Measurements from ENCODE around the gene MBLAC1.
A peak's percentile ranks its signal among the peaks of the same experiment; 100 is the strongest.

The MBLAC1 gene

GRCh38 chr7:100176096-100177044 is 49.6 kb downstream of the MBLAC1 start:
- H3K9me3 ChIP-seq (ENCODE audit: control insufficient read depth, insufficient read depth, low read depth, low read length) = no peaks in the 10 kb centered on the region
- peaks cover 20% of the 10 kb centered on the region for H3K27me3 ChIP-seq (ENCODE audit: control insufficient read depth, insufficient read depth, low read length)
- H3K9ac ChIP-seq (ENCODE audit: low read length) = no peak overlapping the region
- no peak overlapping the region for H3K27ac ChIP-seq (ENCODE audit: low read depth, low read length)
- peaks cover 25% of the 10 kb centered on the region; the same call in 1 of the 2 replicates for H3K36me3 ChIP-seq (ENCODE audit: control insufficient read depth, insufficient read depth, low read length)
- H3K4me1 ChIP-seq (ENCODE audit: control insufficient read depth, insufficient read depth, low read length) = peaks cover 7% of the 10 kb centered on the region
- H3K4me3 ChIP-seq (ENCODE audit: low read depth, low read length) = peak overlapping the region; percentile 79

GRCh38 chr7:100177045-100178001 is 50.6 kb downstream of the MBLAC1 start, which contains the start of the genes GPC2 and STAG3:
GPC2 (minus strand) TSS chr7:100177381; CDS start chr7:100177199, 182 bp downstream.
STAG3 (plus strand) TSS chr7:100177918; CDS start chr7:100180557, 2,639 bp downstream.
- Histone ChIP-seq H3K4me3 (ENCODE audit: low read depth, low read length) (peak within 1 kb of the TSS; percentile 79), H3K9ac (ENCODE audit: low read length) (peak within 1 kb of the TSS; percentile 62)

More at GRCh38 chr7:100177045-100178001, 50.6 kb downstream of the MBLAC1 start, which contains the start of the genes GPC2 and STAG3:
- Histone ChIP-seq H3K9me3 (ENCODE audit: control insufficient read depth, insufficient read depth, low read depth, low read length) (no peaks in the 10 kb centered on the region), H3K27me3 (ENCODE audit: control insufficient read depth, insufficient read depth, low read length) (peaks cover 16% of the 10 kb centered on the region), H3K36me3 (ENCODE audit: control insufficient read depth, insufficient read depth, low read length) (peaks cover 25% of the 10 kb centered on the region; the same call in 1 of the 2 replicates), H3K4me1 (ENCODE audit: control insufficient read depth, insufficient read depth, low read length) (peaks cover 17% of the 10 kb centered on the region), H3K27ac (ENCODE audit: low read depth, low read length) (no peak within 1 kb of the TSS)
